Measurements from ENCODE around the gene TRPV2. TPM values are rescaled to one million over a fixed set of nuclear protein-coding genes. Genes with fewer than 3 reads are reported as not detected.

Gene TRPV2
- total RNA-seq, 1 experiment from 2014 or later, result 34.9 TPM

GRCh38 chr17:16442141-16442540, 26.8 kb downstream of the TRPV2 start:
- BruUV-seq (replicated peaks), result no TSS peak
- Histone ChIP-seq H3K27me3 (ENCODE audit: control insufficient read depth, insufficient read depth, low read length) (no peaks in the 10 kb centered on the region), H3K36me3 (ENCODE audit: control insufficient read depth, insufficient read depth, low read length) (peaks cover 27% of the 10 kb centered on the region), H3K4me1 (ENCODE audit: control insufficient read depth, insufficient read depth, low read length) (peaks cover 31% of the 10 kb centered on the region), H3K4me3 (ENCODE audit: low read depth in 2 of 2, low read length in 2 of 2) (no peak overlapping the region; a peak in 1 of 4 replicates), H3K27ac (ENCODE audit: low read length) (peak overlapping the region; percentile 70), H3K9me3 (ENCODE audit: control insufficient read depth, insufficient read depth, low read depth, low read length) (no peaks in the 10 kb centered on the region)
- TF ChIP-seq TCF7L2 (IDR thresholded peaks at IDR 0.05; ENCODE audit: low read depth, low read length) (no peak), REST (IDR thresholded peaks at IDR 0.05; ENCODE audit: insufficient read depth in 1 of 2, low read depth in 2 of 2, low read length in 1 of 2) (no peak), CTCF (IDR thresholded peaks at IDR 0.05) (no peak), SIN3A (IDR thresholded peaks at IDR 0.05; ENCODE audit: borderline replicate concordance, insufficient read depth, low read depth, low read length) (no peak), POLR2AphosphoS5 (IDR thresholded peaks at IDR 0.05; ENCODE audit: low read depth, low read length) (peak; percentile 7; the same call in 1 of the 2 replicates)
- ChIA-PET CTCF (no interaction called here), POLR2A (no interaction called here)
- in situ Hi-C loops (cut with HindIII; ENCODE audit: low pct_unique_long_range_greater_than_20kb, low sequenced_read_pairs), result no loop called here
- ATAC-seq, result no peak
- intact Hi-C loops (cut with micrococcal nuclease; ENCODE audit: unreplicated experiment), result no loop called here
- DNase-seq (ENCODE audit: low read depth, low spot score), result no peak

- H3K4me1 ChIP-seq (ENCODE audit: control insufficient read depth, insufficient read depth, low read length), result peaks cover 31% of the 10 kb centered on the region
- TF ChIP-seq POLR2AphosphoS5 (IDR thresholded peaks at IDR 0.05; ENCODE audit: low read depth, low read length), result peak; percentile 28
- no peak for TF ChIP-seq SIN3A (IDR thresholded peaks at IDR 0.05; ENCODE audit: borderline replicate concordance, insufficient read depth, low read depth, low read length)
- intact Hi-C loops (cut with micrococcal nuclease; ENCODE audit: unreplicated experiment) (no loop called here), in situ Hi-C loops (cut with HindIII; ENCODE audit: low pct_unique_long_range_greater_than_20kb, low sequenced_read_pairs) (no loop called here)
- POLR2A ChIA-PET, result no interaction called here
- peak overlapping the region; percentile 70 for H3K27ac ChIP-seq (ENCODE audit: low read length)
- no peak for DNase-seq (ENCODE audit: low read depth, low spot score)
- no peak overlapping the region for H3K4me3 ChIP-seq (ENCODE audit: low read depth in 2 of 2, low read length in 2 of 2)
- no peaks in the 10 kb centered on the region for H3K27me3 ChIP-seq (ENCODE audit: control insufficient read depth, insufficient read depth, low read length)
- CTCF ChIA-PET, result no interaction called here
- peaks cover 27% of the 10 kb centered on the region for H3K36me3 ChIP-seq (ENCODE audit: control insufficient read depth, insufficient read depth, low read length)
- BruUV-seq (replicated peaks), result no TSS peak
- no peak for ATAC-seq
- no peaks in the 10 kb centered on the region for H3K9me3 ChIP-seq (ENCODE audit: control insufficient read depth, insufficient read depth, low read depth, low read length)
Observed at GRCh38 chr17:16442594-16443510, 27.5 kb downstream of the TRPV2 start.
